ENCODE results near the gene BRINP1.

GRCh38 chr9:119126040-119126439 lies 243.2 kb downstream of the BRINP1 start:
- TF ChIP-seq CTCF (IDR thresholded peaks at IDR 0.05; ENCODE audit: control extremely low read depth in 1 of 3, insufficient read depth in 1 of 3, low read depth in 1 of 3, low read length in 3 of 3) (no peak), TAF1 (IDR thresholded peaks at IDR 0.05; ENCODE audit: low read depth, low read length) (no peak), POLR2A (IDR thresholded peaks at IDR 0.05; ENCODE audit: control extremely low read depth in 1 of 2, low read depth in 2 of 2, low read length in 2 of 2) (no peak), EP300 (IDR thresholded peaks at IDR 0.05; ENCODE audit: borderline replicate concordance in 1 of 2, low read depth in 2 of 2, low read length in 2 of 2) (no peak), CREB1 (IDR thresholded peaks at IDR 0.05) (no peak), GABPA (IDR thresholded peaks at IDR 0.05; ENCODE audit: borderline replicate concordance, insufficient read depth, low read length) (no peak), EZH2 (IDR thresholded peaks at IDR 0.05; ENCODE audit: low read depth, low read length, severe bottlenecking) (no peak), POLR2AphosphoS5 (IDR thresholded peaks at IDR 0.05; ENCODE audit: low read depth, low read length) (no peak), TCF12 (IDR thresholded peaks at IDR 0.05; ENCODE audit: low read depth, low read length) (no peak), CHD2 (IDR thresholded peaks at IDR 0.05; ENCODE audit: low read length) (no peak), ATF3 (IDR thresholded peaks at IDR 0.05; ENCODE audit: insufficient read depth, low read depth, low read length) (no peak), RXRA (IDR thresholded peaks at IDR 0.05; ENCODE audit: insufficient read depth, low read depth, low read length) (no peak)
